HepG2 (cell line): ENCODE measurements around the gene SEC61G. TPM values are rescaled to one million over a fixed set of nuclear protein-coding genes. Genes with fewer than 3 reads are reported as not detected.

Source experiments
- FOXJ3 ChIP-seq: sonication (generic); formaldehyde crosslinking; IDR thresholded peaks from 2 replicates; pipeline ENCODE4 v1.4.0; 2020; ENCODE audit warnings: missing genetic modification reagents, mild to moderate bottlenecking, borderline replicate concordance
- HMG20A ChIP-seq: IDR thresholded peaks from 2 replicates; pipeline ENCODE4 v1.6.1; 2016; ENCODE audit warnings: borderline replicate concordance
- TEAD3 ChIP-seq: optimal IDR thresholded peaks from 2 replicates; pipeline ENCODE3; 2016; ENCODE audit warnings: borderline replicate concordance
- TIGD3 ChIP-seq: sonication (generic); formaldehyde crosslinking; IDR thresholded peaks from 2 replicates; pipeline ENCODE4 v1.5.1; 2020; ENCODE audit warnings: mild to moderate bottlenecking, missing genetic modification reagents, borderline replicate concordance
- ZFP36L1 ChIP-seq: sonication (generic); formaldehyde crosslinking; IDR thresholded peaks from 2 replicates; pipeline ENCODE4 v1.8.0; 2022; ENCODE audit warnings: mild to moderate bottlenecking, missing genetic modification reagents, moderate library complexity
- ZNF737 ChIP-seq: sonication (generic); formaldehyde crosslinking; IDR thresholded peaks from 2 replicates; pipeline ENCODE4 v1.5.0; 2020; ENCODE audit warnings: missing genetic modification reagents, mild to moderate bottlenecking, borderline replicate concordance
- ZXDC ChIP-seq: sonication (generic); formaldehyde crosslinking; IDR thresholded peaks from 2 replicates; pipeline ENCODE4 v1.5.0; 2020; ENCODE audit warnings: mild to moderate bottlenecking, missing genetic modification reagents
- polyA plus RNA-seq, 8 experiments: library from polyadenylated mRNA; depleted of rRNA in 3 of 8; stranded (reverse) in 7 of 8; unstranded in 1 of 8; fragments of >200 nt; fragmentation: Illumina TruSeq in 4 of 8; extraction: Trizol in 4 of 8; gene quantifications; 2 replicates each; pipeline versions ENCODE4 v1.2.1 to v1.2.3, GENCODE V29; 2011 to 2016; ENCODE audit warnings: low read depth in 4 of 8, missing spikeins in 1 of 8, mixed read lengths in 1 of 8; ENCODE audit not compliant: insufficient read depth in 1 of 8
- total RNA-seq, 5 experiments: library from RNA; depleted of rRNA; stranded (reverse); fragments of >200 nt; fragmentation: Illumina TruSeq; extraction: Trizol; gene quantifications; 2 replicates each; pipeline ENCODE4 v1.2.3, GENCODE V29; 2016; ENCODE audit warnings: low read depth in 1 of 5
- TF ChIP-seq, protein P1 (sequence below): sonication (generic); formaldehyde crosslinking; IDR thresholded peaks from 2 replicates; pipeline ENCODE4 v1.5.0; 2020; ENCODE audit warnings: missing genetic modification reagents, mild to moderate bottlenecking, borderline replicate concordance

SEC61G gene
- total and polyA plus RNA-seq, 2 of the 13 experiments (the other 11 are each of a cell fraction or from before 2014, with no cell fraction given), result 126 to 328 TPM

- no peak for TF ChIP-seq ZXDC (CRISPR knock-in tag)
- TF ChIP-seq ZNF737 (CRISPR knock-in tag), result no peak
- TF ChIP-seq ZFP36L1 (CRISPR knock-in tag), result no peak
- no peak for TF ChIP-seq TIGD3
- TF ChIP-seq TEAD3 (CRISPR knock-in tag), result peak; percentile 39
- TF ChIP-seq, protein P1, sequence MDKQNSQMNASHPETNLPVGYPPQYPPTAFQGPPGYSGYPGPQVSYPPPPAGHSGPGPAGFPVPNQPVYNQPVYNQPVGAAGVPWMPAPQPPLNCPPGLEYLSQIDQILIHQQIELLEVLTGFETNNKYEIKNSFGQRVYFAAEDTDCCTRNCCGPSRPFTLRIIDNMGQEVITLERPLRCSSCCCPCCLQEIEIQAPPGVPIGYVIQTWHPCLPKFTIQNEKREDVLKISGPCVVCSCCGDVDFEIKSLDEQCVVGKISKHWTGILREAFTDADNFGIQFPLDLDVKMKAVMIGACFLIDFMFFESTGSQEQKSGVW (CRISPR knock-in tag), result no peak
- TF ChIP-seq HMG20A (CRISPR knock-in tag), result no peak
- no peak for TF ChIP-seq FOXJ3 (CRISPR knock-in tag)
These were observed 14.7 kb upstream of the SEC61G start (continued) for GRCh38 chr7:54773472-54774399.
